Measurements from ENCODE around the gene PLXNA4.

PLXNA4 gene

DNA sequence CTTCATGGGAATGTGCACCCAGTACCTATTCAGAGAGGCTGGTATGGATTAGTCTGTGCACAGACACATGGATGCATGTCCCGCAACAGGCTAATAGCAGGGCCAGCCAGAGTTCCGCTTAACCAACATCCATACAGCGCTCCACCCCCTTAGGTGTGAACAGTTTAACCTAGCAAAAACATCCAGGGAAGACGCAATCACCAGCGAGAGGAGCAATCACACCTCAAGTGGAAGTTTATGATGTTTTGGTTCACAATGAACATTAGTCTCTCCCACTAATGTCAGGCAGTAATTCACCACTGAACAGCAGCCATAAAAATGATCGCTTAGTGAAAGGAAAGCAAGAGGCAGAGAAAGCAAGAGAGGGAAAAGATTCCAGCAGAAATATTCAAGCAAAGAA, 91.1 kb downstream of the PLXNA4 start (continued):
- TF ChIP-seq, protein P1, sequence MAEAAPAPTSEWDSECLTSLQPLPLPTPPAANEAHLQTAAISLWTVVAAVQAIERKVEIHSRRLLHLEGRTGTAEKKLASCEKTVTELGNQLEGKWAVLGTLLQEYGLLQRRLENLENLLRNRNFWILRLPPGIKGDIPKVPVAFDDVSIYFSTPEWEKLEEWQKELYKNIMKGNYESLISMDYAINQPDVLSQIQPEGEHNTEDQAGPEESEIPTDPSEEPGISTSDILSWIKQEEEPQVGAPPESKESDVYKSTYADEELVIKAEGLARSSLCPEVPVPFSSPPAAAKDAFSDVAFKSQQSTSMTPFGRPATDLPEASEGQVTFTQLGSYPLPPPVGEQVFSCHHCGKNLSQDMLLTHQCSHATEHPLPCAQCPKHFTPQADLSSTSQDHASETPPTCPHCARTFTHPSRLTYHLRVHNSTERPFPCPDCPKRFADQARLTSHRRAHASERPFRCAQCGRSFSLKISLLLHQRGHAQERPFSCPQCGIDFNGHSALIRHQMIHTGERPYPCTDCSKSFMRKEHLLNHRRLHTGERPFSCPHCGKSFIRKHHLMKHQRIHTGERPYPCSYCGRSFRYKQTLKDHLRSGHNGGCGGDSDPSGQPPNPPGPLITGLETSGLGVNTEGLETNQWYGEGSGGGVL (tag by site-specific recombination; IDR thresholded peaks at IDR 0.05), result no peak
- no peak for TF ChIP-seq ZNF585B (tag by site-specific recombination; IDR thresholded peaks at IDR 0.05)
- TF ChIP-seq, protein P2, sequence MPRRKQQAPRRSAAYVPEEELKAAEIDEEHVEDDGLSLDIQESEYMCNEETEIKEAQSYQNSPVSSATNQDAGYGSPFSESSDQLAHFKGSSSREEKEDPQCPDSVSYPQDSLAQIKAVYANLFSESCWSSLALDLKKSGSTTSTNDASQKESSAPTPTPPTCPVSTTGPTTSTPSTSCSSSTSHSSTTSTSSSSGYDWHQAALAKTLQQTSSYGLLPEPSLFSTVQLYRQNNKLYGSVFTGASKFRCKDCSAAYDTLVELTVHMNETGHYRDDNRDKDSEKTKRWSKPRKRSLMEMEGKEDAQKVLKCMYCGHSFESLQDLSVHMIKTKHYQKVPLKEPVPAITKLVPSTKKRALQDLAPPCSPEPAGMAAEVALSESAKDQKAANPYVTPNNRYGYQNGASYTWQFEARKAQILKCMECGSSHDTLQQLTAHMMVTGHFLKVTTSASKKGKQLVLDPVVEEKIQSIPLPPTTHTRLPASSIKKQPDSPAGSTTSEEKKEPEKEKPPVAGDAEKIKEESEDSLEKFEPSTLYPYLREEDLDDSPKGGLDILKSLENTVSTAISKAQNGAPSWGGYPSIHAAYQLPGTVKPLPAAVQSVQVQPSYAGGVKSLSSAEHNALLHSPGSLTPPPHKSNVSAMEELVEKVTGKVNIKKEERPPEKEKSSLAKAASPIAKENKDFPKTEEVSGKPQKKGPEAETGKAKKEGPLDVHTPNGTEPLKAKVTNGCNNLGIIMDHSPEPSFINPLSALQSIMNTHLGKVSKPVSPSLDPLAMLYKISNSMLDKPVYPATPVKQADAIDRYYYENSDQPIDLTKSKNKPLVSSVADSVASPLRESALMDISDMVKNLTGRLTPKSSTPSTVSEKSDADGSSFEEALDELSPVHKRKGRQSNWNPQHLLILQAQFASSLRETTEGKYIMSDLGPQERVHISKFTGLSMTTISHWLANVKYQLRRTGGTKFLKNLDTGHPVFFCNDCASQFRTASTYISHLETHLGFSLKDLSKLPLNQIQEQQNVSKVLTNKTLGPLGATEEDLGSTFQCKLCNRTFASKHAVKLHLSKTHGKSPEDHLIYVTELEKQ (tag by site-specific recombination; IDR thresholded peaks at IDR 0.05; ENCODE audit: borderline replicate concordance), result peak; percentile 87
- no peak for TF ChIP-seq HOXD13 (CRISPR knock-in tag; IDR thresholded peaks at IDR 0.05; ENCODE audit: borderline replicate concordance)
- TF ChIP-seq ZNF701 (tag by site-specific recombination; IDR thresholded peaks at IDR 0.05), result no peak
- TF ChIP-seq ZEB2 (tag by site-specific recombination; IDR thresholded peaks at IDR 0.05), result peak; percentile 76
- no peak for TF ChIP-seq ZNF354C (tag by site-specific recombination; IDR thresholded peaks at IDR 0.05; ENCODE audit: borderline replicate concordance, low read depth)
- no peak for TF ChIP-seq MYNN (tag by site-specific recombination; IDR thresholded peaks at IDR 0.05; ENCODE audit: borderline replicate concordance)
- no peak for TF ChIP-seq ZNF114 (tag by site-specific recombination; IDR thresholded peaks at IDR 0.05)
- TF ChIP-seq, protein P3, sequence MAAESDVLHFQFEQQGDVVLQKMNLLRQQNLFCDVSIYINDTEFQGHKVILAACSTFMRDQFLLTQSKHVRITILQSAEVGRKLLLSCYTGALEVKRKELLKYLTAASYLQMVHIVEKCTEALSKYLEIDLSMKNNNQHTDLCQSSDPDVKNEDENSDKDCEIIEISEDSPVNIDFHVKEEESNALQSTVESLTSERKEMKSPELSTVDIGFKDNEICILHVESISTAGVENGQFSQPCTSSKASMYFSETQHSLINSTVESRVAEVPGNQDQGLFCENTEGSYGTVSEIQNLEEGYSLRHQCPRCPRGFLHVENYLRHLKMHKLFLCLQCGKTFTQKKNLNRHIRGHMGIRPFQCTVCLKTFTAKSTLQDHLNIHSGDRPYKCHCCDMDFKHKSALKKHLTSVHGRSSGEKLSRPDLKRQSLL (tag by site-specific recombination; IDR thresholded peaks at IDR 0.05), result no peak
- TF ChIP-seq ZNF791 (tag by site-specific recombination; IDR thresholded peaks at IDR 0.05), result no peak
- TF ChIP-seq SALL2 (tag by site-specific recombination; IDR thresholded peaks at IDR 0.05; ENCODE audit: borderline replicate concordance), result no peak
- TF ChIP-seq, protein P4, sequence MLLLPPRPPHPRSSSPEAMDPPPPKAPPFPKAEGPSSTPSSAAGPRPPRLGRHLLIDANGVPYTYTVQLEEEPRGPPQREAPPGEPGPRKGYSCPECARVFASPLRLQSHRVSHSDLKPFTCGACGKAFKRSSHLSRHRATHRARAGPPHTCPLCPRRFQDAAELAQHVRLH (tag by site-specific recombination; IDR thresholded peaks at IDR 0.05), result peak; percentile 96
- no peak for TF ChIP-seq ZNF768 (tag by site-specific recombination; IDR thresholded peaks at IDR 0.05)
- TF ChIP-seq OVOL3 (tag by site-specific recombination; IDR thresholded peaks at IDR 0.05), result peak; percentile 95
- TF ChIP-seq, protein P5, sequence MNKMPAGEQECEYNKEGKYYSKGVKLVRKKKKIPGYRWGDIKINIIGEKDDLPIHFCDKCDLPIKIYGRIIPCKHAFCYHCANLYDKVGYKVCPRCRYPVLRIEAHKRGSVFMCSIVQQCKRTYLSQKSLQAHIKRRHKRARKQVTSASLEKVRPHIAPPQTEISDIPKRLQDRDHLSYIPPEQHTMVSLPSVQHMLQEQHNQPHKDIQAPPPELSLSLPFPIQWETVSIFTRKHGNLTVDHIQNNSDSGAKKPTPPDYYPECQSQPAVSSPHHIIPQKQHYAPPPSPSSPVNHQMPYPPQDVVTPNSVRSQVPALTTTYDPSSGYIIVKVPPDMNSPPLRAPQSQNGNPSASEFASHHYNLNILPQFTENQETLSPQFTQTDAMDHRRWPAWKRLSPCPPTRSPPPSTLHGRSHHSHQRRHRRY (tag by site-specific recombination; IDR thresholded peaks at IDR 0.05), result no peak
- no peak for TF ChIP-seq ZNF274 (IDR thresholded peaks at IDR 0.05; ENCODE audit: low read length)
- no peak for TF ChIP-seq ZNF274 (tag by site-specific recombination; IDR thresholded peaks at IDR 0.05; ENCODE audit: borderline replicate concordance)
- peak; percentile 99 for TF ChIP-seq ZNF843 (tag by site-specific recombination; IDR thresholded peaks at IDR 0.05)
- 0 out of 2 replicates have a peak, but pooled peaks have one; percentile 41 for TF ChIP-seq ZFP69B (tag by site-specific recombination; IDR thresholded peaks at IDR 0.05)
- no peak for TF ChIP-seq ZNF302 (tag by site-specific recombination; IDR thresholded peaks at IDR 0.05; ENCODE audit: low read depth)
- TF ChIP-seq SP3 (tag by site-specific recombination; IDR thresholded peaks at IDR 0.05), result no peak
- peak; percentile 95 for TF ChIP-seq ZSCAN30 (tag by site-specific recombination; IDR thresholded peaks at IDR 0.05)
- TF ChIP-seq TCF7L2 (IDR thresholded peaks at IDR 0.05; ENCODE audit: borderline replicate concordance, low read depth, low read length), result no peak
- TF ChIP-seq ZNF184 (tag by site-specific recombination; IDR thresholded peaks at IDR 0.05), result no peak
- TF ChIP-seq ZNF549 (tag by site-specific recombination; IDR thresholded peaks at IDR 0.05), result no peak
- TF ChIP-seq GLIS1 (tag by site-specific recombination; IDR thresholded peaks at IDR 0.05), result peak; percentile 78
- no peak for TF ChIP-seq ZNF660 (tag by site-specific recombination; IDR thresholded peaks at IDR 0.05)
- TF ChIP-seq, protein P6, sequence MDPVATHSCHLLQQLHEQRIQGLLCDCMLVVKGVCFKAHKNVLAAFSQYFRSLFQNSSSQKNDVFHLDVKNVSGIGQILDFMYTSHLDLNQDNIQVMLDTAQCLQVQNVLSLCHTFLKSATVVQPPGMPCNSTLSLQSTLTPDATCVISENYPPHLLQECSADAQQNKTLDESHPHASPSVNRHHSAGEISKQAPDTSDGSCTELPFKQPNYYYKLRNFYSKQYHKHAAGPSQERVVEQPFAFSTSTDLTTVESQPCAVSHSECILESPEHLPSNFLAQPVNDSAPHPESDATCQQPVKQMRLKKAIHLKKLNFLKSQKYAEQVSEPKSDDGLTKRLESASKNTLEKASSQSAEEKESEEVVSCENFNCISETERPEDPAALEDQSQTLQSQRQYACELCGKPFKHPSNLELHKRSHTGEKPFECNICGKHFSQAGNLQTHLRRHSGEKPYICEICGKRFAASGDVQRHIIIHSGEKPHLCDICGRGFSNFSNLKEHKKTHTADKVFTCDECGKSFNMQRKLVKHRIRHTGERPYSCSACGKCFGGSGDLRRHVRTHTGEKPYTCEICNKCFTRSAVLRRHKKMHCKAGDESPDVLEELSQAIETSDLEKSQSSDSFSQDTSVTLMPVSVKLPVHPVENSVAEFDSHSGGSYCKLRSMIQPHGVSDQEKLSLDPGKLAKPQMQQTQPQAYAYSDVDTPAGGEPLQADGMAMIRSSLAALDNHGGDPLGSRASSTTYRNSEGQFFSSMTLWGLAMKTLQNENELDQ (tag by site-specific recombination; IDR thresholded peaks at IDR 0.05; ENCODE audit: low read depth), result no peak
- TF ChIP-seq, protein P7, sequence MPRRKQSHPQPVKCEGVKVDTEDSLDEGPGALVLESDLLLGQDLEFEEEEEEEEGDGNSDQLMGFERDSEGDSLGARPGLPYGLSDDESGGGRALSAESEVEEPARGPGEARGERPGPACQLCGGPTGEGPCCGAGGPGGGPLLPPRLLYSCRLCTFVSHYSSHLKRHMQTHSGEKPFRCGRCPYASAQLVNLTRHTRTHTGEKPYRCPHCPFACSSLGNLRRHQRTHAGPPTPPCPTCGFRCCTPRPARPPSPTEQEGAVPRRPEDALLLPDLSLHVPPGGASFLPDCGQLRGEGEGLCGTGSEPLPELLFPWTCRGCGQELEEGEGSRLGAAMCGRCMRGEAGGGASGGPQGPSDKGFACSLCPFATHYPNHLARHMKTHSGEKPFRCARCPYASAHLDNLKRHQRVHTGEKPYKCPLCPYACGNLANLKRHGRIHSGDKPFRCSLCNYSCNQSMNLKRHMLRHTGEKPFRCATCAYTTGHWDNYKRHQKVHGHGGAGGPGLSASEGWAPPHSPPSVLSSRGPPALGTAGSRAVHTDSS (tag by site-specific recombination; IDR thresholded peaks at IDR 0.05), result no peak

Measured in HEK293 (cell line).